Measurements from ENCODE around the gene TNNI2. TPM values are rescaled to one million over a fixed set of nuclear protein-coding genes. Genes with fewer than 3 reads are reported as not detected.
"Not testable (repeated sequence)": the region's sequence is repeated elsewhere in the genome, so short reads cannot be mapped to it uniquely, and the experiment has no call there.

The TNNI2 gene
- total RNA-seq, 1 donor from 2014 or later: 0.70 TPM

- intact Hi-C loops (cut with micrococcal nuclease): loop anchor here (2.0 to 5.0 kb wide), 3 partner anchors 30 to 270 kb away; partner anchors contain the start of gene LSP1
Measured at GRCh38 chr11:1882265-1883238, 43.8 kb downstream of the TNNI2 start.

- intact Hi-C loops (cut with micrococcal nuclease): loop anchor here (2.0 to 5.0 kb wide), 3 partner anchors 31 to 269 kb away; partner anchors contain the start of gene LSP1
Measured at GRCh38 chr11:1883346-1884302, 44.8 kb downstream of the TNNI2 start.

DNA sequence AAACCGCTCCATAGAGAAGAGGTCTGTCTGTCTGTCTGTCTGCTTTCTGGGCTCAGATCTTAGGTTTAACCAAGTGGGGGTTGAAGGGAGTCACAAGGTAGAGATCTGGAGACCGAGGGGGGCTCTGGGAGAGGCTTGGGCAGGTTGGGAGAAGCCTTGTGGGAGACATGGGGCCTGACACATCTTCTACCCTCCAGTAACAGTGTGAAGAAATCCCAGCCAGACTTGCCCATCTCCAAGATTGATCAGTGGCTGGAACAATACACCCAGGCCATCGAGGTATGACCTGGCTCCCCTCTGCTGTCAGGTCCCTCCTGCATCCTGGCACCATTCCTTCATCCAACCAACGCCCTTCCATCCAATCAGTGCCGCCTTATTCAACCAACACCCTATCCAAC lies 45.5 kb downstream of the TNNI2 start:
- intact Hi-C loops (cut with micrococcal nuclease): loop anchor here (5.0 kb wide), 1 partner anchor 268 kb away; no protein-coding TSS in a partner anchor

- intact Hi-C loops (cut with micrococcal nuclease): not testable (repeated sequence)
Measured at GRCh38 chr11:1886551-1886950, 47.8 kb downstream of the TNNI2 start.

- intact Hi-C loops (cut with micrococcal nuclease): loop anchor here (2.0 kb wide), 1 partner anchor 37 kb away; no protein-coding TSS in a partner anchor
Measured at GRCh38 chr11:1887451-1888346, 48.9 kb downstream of the TNNI2 start.

- intact Hi-C loops (cut with micrococcal nuclease): loop anchor here (2.0 kb wide), 1 partner anchor 38 kb away; no protein-coding TSS in a partner anchor
Measured at GRCh38 chr11:1888347-1888753, 49.6 kb downstream of the TNNI2 start.

GRCh38 chr11:1888811-1889210 lies 50.0 kb downstream of the TNNI2 start:
- intact Hi-C loops (cut with micrococcal nuclease): loop anchor here (1.0 to 2.0 kb wide), 2 partner anchors 28 to 38 kb away; no protein-coding TSS in a partner anchor

- intact Hi-C loops (cut with micrococcal nuclease): loop anchor here (1.0 to 2.0 kb wide), 2 partner anchors 28 to 39 kb away; no protein-coding TSS in a partner anchor
Measured at GRCh38 chr11:1889224-1889930, 50.6 kb downstream of the TNNI2 start.

GRCh38 chr11:1889941-1890855 lies 51.4 kb downstream of the TNNI2 start:
- intact Hi-C loops (cut with micrococcal nuclease): loop anchor here (1.0 to 2.0 kb wide), 2 partner anchors 27 to 39 kb away; no protein-coding TSS in a partner anchor

Other genes with a start within 250 kb of the TNNI2 start
- not detected in 2 replicates for gene KRTAP5-2, start 240.7 kb upstream of the TNNI2 start, total RNA-seq
- not detected in 2 replicates for gene KRTAP5-3, start 230.5 kb upstream of the TNNI2 start, total RNA-seq
- gene KRTAP5-4, start 216.8 kb upstream of the TNNI2 start, total RNA-seq: not detected in 2 replicates
- gene KRTAP5-5, start 209.2 kb upstream of the TNNI2 start, total RNA-seq: not detected in 2 replicates
- not detected in 2 replicates for gene KRTAP5-6, start 141.8 kb upstream of the TNNI2 start, total RNA-seq
- gene IFITM10, start 88.4 kb upstream of the TNNI2 start, total RNA-seq: 0.66 and 0.68 TPM in 2 replicates
- 118 and 121 TPM in 2 replicates for gene CTSD, start 75.1 kb upstream of the TNNI2 start, total RNA-seq
- gene SYT8, start 4.0 kb upstream of the TNNI2 start, total RNA-seq: not detected in 2 replicates
- 600 and 607 TPM in 2 replicates for gene LSP1, start 14.1 kb downstream of the TNNI2 start, total RNA-seq
- not detected in 2 replicates for gene PRR33, start 52.9 kb downstream of the TNNI2 start, total RNA-seq
- gene TNNT3, start 80.7 kb downstream of the TNNI2 start, total RNA-seq: 4.9 and 7.3 TPM in 2 replicates
- 71.6 and 73.8 TPM in 2 replicates for gene MRPL23, start 108.4 kb downstream of the TNNI2 start, total RNA-seq
- not detected in 2 replicates for gene H19, start 158.9 kb downstream of the TNNI2 start, total RNA-seq